ENCODE measurements around the gene SEZ6.
A peak's percentile ranks its signal among the peaks of the same experiment; 100 is the strongest.
"Not testable (repeated sequence)": the region's sequence is repeated elsewhere in the genome, so short reads cannot be mapped to it uniquely, and the experiment has no call there.

The SEZ6 gene

GRCh38 chr17:28942925-28943324 lies 62.9 kb downstream of the SEZ6 start:
- no peak for DNase-seq (ENCODE audit: low read depth, low spot score)
- no peak overlapping the region for H3K27ac ChIP-seq

DNA sequence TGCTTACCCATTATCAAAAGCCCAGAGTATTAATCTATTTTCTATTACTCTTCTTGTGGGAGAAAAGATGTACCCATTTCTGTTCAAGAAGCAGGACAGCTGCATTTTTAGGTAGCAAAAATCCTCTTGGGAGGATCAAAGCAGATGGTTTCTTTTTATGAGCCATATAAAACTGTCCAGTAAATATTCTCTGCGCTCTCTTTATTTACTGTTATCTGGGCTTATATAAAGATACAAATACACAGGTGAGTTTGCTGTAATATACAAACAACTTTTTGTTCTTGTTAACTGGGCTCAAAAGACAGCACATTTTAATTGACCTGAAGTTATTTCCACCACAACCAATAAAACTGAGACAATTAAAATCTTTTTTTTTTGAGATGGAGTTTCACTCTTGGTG lies 64.6 kb downstream of the SEZ6 start:
- DNase-seq (ENCODE audit: low read depth, low spot score): no peak

GRCh38 chr17:28940675-28941074 lies 65.2 kb downstream of the SEZ6 start:
- DNase-seq (ENCODE audit: low read depth, low spot score): no peak
- H3K27ac ChIP-seq: no peak overlapping the region

More for the DNA sequence above, 64.6 kb downstream of the SEZ6 start:
- no peak overlapping the region for H3K27ac ChIP-seq

DNA sequence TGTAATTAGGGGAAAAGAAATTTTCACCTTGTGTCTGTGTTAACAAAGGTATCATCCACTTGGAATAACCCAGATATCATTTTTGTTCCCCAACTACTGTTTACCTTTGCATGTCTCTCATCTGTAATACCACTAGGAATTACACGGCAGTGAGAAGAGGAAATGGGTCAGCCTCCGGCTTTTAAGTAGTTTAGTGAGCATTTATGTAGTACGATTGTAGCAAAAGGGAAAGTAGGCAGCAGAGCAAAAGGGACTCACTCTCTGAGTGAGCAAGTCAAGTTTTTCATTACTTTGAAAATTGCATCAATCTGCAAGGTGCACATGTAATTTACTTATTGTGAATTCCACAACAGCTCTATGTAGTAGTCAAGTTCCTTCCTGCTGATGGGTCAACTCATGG lies 65.7 kb downstream of the SEZ6 start:
- no peak for DNase-seq (ENCODE audit: low read depth, low spot score)
- no peak overlapping the region for H3K27ac ChIP-seq

DNA sequence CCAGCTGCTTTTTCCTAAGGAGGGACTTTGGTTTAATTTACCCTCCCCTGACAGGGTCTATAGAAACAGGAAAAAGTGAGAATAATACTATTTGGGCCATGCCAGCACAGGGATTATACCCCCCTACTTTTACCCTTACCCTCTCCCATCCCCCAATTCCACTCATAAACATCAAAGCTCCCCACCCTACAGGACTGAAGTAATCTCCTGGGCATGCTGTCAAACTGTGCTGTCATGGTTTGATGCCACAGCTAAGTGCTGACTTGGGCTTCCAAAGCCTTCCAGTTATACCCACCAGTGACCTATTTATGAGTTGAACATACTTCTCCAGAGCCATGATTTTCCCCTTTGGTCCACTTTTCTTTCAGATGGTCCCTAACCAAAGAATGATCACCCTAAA lies 67.3 kb downstream of the SEZ6 start:
- no peak for DNase-seq (ENCODE audit: low read depth, low spot score)
- H3K27ac ChIP-seq: peak overlapping the region; percentile 64

DNA sequence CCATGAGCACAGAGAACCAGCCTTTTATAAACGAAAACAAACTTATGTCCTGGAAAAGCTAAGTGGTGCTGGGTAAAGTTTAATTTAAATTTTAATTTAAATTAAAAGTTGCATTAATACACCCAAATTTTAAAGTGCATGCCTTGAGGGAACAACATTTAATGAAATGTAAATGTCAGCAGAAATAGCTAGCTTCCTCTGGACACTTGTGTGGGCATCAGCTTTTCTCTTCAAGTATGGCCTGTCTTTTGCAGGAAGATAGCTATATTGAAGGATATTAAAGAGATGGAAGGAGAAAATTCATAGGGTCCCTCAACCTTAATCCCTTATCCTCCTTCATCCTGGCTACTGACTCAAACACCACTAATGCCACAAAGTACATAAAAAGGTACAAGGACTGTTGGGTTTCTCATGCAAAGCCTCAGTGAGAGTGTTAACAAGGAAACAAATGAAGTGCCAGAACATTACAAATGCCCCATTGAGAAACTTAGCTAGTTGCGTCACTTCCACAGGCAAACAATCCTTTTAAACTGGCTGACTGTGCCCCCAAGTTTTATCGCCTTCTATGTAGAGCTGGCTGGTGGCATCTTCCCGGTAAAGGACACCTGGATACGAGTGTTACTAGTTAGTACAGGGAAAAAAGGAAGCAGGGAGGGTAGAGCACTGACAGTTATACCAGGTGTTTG lies 68.6 kb downstream of the SEZ6 start:
- DNase-seq (ENCODE audit: low read depth, low spot score): no peak
- peak overlapping the region; percentile 64 for H3K27ac ChIP-seq

DNA sequence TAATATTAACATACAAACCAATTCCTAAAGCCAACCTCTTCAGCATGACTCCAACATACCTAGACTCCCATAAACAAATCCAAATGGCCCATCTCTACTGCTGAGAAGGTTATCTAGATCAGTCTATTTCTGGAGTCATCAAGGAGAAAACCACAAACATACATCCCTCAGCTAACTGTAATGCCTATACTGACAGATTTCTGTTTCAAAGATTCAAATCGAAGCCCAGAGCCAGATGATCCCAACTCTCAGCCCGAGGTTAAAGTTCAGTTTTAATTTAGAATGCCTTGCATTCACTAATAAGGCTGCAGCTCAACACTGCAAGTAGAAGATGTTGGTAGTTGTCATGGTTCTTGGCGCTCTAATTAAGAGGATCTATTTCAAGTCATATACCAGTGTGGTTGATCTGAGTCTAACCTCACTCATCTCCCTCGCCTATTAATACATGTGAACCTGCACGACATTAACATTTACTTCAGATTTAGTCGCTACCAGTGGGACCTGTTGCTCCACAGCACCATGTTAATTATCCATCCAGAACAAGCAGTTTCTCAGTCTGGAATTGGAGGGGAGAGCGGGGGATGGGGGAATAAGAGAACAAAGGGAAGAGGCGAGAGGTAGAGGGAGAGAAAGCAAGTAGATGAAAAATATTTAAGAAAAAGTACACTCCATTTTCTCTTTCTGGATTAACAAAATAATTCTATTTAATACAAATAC lies 69.9 kb downstream of the SEZ6 start:
- DNase-seq (ENCODE audit: low read depth, low spot score): no peak
- H3K27ac ChIP-seq: no peak overlapping the region

- DNase-seq (ENCODE audit: low read depth, low spot score); H3K27ac ChIP-seq: not testable (repeated sequence)
Measured at GRCh38 chr17:28934508-28934907, 71.3 kb downstream of the SEZ6 start.

GRCh38 chr17:28929787-28930186 lies 76.0 kb downstream of the SEZ6 start:
- no peak for DNase-seq (ENCODE audit: low read depth, low spot score)

DNA sequence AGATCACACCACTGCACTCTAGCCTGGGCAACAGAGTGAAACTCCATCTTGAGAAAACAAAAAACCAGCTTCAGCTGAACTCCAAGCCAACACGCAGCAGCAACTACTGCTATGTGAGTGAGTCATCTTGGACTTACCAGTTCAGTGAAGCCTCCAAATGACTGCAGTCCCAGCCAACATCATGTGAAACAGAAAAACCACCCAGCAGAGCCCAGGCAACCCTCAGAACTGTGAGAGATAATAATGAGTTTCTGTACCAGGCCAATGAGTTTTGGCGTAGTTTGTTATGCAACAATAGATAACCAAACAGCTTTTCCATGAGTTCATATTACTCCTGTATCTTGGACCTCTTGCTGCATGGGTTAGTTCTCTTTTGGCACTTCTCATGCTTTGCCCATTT lies 77.8 kb downstream of the SEZ6 start:
- DNase-seq (ENCODE audit: low read depth, low spot score): no peak

More at GRCh38 chr17:28929787-28930186, 76.0 kb downstream of the SEZ6 start:
- H3K27ac ChIP-seq: no peak overlapping the region

GRCh38 chr17:28926786-28927185 lies 79.0 kb downstream of the SEZ6 start:
- no peak for DNase-seq (ENCODE audit: low read depth, low spot score)
- H3K27ac ChIP-seq: peak overlapping the region; percentile 73

More for the DNA sequence above, 77.8 kb downstream of the SEZ6 start:
- H3K27ac ChIP-seq: peak overlapping the region; percentile 73

GRCh38 chr17:28926366-28926765 lies 79.5 kb downstream of the SEZ6 start:
- peak overlapping the region; percentile 73 for H3K27ac ChIP-seq

GRCh38 chr17:28925912-28926365 lies 79.9 kb downstream of the SEZ6 start:
- DNase-seq (ENCODE audit: low read depth, low spot score): peak; percentile 85
- H3K27ac ChIP-seq: peak overlapping the region; percentile 73

More at GRCh38 chr17:28926366-28926765, 79.5 kb downstream of the SEZ6 start:
- DNase-seq (ENCODE audit: low read depth, low spot score): no peak

DNA sequence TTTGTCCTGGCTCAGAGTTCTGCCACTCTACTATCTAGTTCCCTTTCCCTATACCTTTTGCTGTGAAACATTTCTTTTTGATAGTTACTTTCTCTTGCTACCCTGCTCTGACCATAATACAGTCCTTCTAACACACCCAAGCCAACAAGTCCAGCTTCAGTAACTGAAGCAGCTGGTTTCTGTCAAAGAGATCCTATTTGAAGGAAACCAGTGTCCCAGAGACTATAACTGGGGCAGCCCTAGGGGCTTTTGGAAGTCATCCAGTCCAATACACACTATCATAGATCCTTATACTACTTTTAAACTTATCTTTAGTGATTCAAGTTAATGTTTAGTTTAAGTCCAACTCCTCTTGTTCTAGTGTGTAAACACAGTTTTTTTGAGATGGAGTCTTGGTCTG lies 85.6 kb downstream of the SEZ6 start:
- no peak overlapping the region for H3K27ac ChIP-seq
- DNase-seq (ENCODE audit: low read depth, low spot score): no peak

- no peak for DNase-seq (ENCODE audit: low read depth, low spot score)
- no peak overlapping the region for H3K27ac ChIP-seq
Measured at GRCh38 chr17:28918295-28918694, 87.5 kb downstream of the SEZ6 start.

GRCh38 chr17:28917465-28917864 lies 88.4 kb downstream of the SEZ6 start:
- no peak overlapping the region for H3K27ac ChIP-seq
- no peak for DNase-seq (ENCODE audit: low read depth, low spot score)

DNA sequence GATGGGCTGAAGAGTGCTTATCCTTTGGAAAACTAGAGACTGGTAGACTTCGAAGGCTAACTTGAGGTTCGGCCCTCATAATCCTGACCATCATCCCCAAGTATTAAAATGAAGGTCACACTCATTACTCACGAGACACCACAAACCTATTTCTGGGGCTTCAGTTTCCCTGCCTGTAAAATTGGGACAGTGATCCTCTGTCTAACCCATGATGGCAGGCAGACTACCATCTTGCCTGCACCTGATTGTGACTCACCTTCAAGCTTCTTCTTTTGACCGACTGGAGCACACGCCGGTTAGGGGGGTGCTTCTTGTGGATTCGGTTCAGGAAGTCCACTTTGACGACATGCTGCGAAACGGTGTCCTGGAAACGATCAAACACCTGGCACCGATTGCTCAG lies 88.8 kb downstream of the SEZ6 start:
- no peak overlapping the region for H3K27ac ChIP-seq
- no peak for DNase-seq (ENCODE audit: low read depth, low spot score)

DNA sequence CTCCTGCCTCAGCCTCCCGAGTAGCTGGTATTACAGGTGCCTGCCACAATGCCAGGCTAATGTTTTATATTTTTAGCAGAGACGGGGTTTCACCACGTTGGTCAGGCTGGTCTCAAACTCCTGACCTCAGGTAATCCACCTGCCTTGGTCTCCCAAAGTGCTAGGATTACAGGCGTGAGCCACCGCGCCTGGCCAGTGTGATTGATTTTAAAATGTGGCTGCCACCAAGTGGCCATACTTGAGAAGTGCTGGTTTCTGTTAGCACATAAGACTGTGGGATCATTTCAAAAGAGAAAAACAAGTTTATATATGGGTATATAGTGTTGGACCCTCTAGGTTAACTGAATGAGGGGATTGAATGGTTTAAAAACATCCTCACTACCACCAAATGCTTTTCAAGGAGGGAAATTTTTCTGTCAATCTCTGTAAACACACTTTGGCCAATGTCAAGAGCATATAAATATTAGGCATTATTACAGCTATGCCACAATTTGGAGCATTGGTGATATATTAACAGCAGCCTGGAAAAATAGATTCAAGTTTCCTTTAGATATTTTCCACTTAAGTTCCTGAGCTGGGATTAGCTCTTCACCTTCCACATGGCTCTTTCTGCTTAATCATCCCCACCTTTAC lies 89.4 kb downstream of the SEZ6 start:
- no peak for DNase-seq (ENCODE audit: low read depth, low spot score)
- H3K27ac ChIP-seq: no peak overlapping the region

DNA sequence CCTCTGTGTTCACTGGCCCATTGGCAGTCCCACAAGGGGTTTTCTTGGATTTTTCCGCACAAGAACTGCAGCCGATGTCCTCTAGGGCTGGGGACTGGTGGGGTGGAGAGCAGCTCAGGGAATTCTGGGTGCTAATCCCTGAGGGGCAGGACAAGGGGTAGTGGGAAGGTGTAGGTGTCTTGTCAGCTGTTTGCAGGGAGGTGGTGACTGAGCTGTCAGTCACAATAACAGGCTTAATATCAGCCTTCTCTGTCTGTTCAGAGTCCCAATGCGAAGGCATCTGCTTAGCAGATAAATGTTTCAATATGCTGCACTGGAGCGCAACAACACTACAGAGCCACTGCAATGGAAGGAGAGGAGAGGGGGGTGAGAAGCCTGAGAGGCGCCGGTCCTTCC lies 92.9 kb downstream of the SEZ6 start:
- H3K27ac ChIP-seq: no peak overlapping the region
- DNase-seq (ENCODE audit: low read depth, low spot score): no peak

DNA sequence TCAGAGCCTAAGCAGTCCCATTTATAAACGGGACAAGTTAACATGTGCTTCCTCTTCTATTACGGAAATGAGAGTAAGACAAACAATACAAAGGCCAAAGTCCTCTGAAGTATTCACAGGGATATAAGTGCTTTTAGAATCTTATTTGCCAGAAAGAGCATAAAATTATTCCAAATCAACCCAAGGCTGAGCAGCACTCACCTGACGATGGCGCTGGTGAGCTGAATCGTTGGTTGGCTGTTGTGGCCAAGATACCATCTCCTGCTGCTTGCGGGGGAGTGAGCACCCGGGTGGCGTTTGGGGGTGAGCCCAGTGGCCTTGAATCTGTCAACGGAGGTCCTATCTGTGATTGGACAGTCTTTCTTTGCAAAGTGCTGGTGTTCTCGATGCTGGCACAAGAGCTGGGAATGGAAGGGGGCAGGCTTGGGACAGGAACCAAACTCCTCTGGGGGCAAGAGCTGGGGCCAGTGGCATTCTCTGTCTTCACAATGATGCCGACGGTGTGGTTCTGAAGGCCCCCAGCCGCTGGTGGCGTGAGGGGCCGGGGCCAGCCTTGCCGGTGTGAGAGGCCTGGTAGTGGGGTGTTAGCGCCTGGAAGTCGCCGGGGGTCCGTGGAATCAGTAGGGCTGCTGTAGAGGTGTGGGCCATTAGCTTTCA lies 93.4 kb downstream of the SEZ6 start:
- H3K27ac ChIP-seq: no peak overlapping the region
- DNase-seq (ENCODE audit: low read depth, low spot score): no peak
